Measurements from ENCODE around the gene SNRNP25. TPM values are rescaled to one million over a fixed set of nuclear protein-coding genes. Genes with fewer than 3 reads are reported as not detected.

The SNRNP25 gene
- polyA plus RNA-seq, 1 donor, result 21.6 TPM

DNA sequence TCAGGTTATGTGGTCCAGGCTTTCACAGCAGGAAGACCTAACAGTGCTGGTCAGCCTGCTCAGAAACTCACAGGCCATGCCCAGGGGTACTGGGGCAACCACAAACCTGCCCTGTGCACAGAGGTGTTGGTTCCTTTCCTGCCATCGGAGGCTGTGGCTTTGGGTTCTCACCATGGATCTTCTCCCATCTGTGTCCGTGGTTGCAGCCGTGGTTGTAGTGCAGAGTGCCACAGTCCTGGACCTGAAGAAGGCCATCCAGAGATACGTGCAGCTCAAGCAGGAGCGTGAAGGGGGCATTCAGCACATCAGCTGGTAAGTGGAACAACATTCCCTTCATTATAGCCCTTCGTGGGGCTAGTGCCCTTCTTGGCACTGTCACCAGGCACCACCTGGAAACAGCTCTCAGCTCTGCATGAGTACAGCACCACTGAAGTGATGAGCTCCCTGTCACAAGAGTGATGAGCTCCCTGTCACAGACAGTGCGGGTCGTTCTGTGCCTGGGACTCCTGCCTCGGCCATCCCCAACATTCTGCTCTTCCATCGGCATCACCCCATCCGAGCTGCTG is 2.0 kb downstream of the SNRNP25 start:
- H3K27ac ChIP-seq (ENCODE audit: low read length), result no peak overlapping the region
- WGBS (ENCODE audit: insufficient coverage, low lambda C conversion rate), result no CpG with 5 or more reads among the region's 11 CpGs
- H3K9me3 ChIP-seq (ENCODE audit: control insufficient read depth, low read depth, low read length), result no peaks in the 10 kb centered on the region
- peaks cover 5% of the 10 kb centered on the region for H3K4me1 ChIP-seq (ENCODE audit: control insufficient read depth, insufficient read depth, low read length)
- H3K27me3 ChIP-seq (ENCODE audit: control insufficient read depth, insufficient read depth, low read length), result no peaks in the 10 kb centered on the region
- no peak for DNase-seq
- H3K36me3 ChIP-seq (ENCODE audit: control insufficient read depth, insufficient read depth, low read length), result peaks cover 48% of the 10 kb centered on the region
- no peak overlapping the region for H3K4me3 ChIP-seq (ENCODE audit: low read length)

DNA sequence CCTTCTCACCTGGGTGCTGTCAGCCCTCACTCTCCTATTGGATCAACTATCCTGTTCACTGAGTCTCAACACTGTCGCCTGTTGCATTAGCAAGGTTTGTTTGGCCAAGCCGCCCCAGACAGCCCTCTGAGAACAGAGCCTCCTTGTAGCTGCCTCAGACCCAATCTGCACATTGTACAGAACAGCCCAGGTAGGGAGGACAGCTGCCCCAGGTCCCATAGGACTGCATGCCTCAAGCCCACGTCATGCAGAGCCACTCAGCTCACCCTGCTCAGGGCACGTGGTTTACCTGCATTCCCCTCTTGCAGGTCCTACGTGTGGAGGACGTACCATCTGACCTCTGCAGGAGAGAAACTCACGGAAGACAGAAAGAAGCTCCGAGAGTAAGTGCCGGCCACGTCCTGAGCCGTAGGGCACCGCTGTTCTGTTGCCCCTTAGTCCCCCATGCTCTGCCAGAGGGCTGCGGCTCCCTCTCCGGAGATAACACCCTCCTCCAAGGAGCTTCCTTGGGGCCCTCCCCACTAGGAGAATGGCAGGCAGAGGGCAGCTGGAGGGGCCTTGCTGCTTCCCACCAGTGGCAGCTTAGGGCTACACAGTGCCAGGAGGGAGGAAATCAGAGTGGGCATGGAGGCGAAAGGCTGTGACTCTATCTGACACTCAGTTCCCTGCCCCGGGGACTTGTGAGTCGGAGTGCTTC is 2.8 kb downstream of the SNRNP25 start:
- no CpG with 5 or more reads among the region's 17 CpGs for WGBS (ENCODE audit: insufficient coverage, low lambda C conversion rate)
- no peak overlapping the region for H3K4me3 ChIP-seq (ENCODE audit: low read length)
- no peaks in the 10 kb centered on the region for H3K9me3 ChIP-seq (ENCODE audit: control insufficient read depth, low read depth, low read length)
- no peak overlapping the region for H3K27ac ChIP-seq (ENCODE audit: low read length)
- H3K27me3 ChIP-seq (ENCODE audit: control insufficient read depth, insufficient read depth, low read length), result no peaks in the 10 kb centered on the region
- peaks cover 49% of the 10 kb centered on the region for H3K36me3 ChIP-seq (ENCODE audit: control insufficient read depth, insufficient read depth, low read length)
- peaks cover 5% of the 10 kb centered on the region for H3K4me1 ChIP-seq (ENCODE audit: control insufficient read depth, insufficient read depth, low read length)
- no peak for DNase-seq

DNA sequence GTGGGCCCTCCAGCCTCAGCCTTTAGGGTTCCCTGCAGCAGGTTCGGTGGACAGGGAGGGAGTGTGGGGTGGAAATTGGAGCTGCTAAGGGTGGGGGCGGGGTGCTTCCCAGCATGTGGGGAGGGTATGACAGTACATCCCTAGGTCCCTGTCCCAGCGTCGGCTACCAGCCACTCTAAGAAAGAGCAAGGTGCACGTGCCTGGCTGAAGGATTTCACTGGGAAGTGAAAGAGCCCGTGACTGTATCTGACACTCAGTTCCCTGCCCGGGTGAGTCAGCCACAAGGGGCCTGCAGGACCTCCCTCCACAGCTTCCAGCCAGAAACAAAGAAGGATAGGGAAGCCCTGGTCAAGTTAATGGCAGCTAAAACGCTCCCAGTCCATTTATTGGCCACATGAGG is 4.1 kb downstream of the SNRNP25 start:
- Histone ChIP-seq H3K4me3 (ENCODE audit: low read length) (no peak overlapping the region), H3K36me3 (ENCODE audit: control insufficient read depth, insufficient read depth, low read length) (peaks cover 59% of the 10 kb centered on the region), H3K27me3 (ENCODE audit: control insufficient read depth, insufficient read depth, low read length) (no peaks in the 10 kb centered on the region), H3K4me1 (ENCODE audit: control insufficient read depth, insufficient read depth, low read length) (peaks cover 5% of the 10 kb centered on the region), H3K9me3 (ENCODE audit: control insufficient read depth, low read depth, low read length) (no peaks in the 10 kb centered on the region), H3K27ac (ENCODE audit: low read length) (no peak overlapping the region)
- no CpG with 5 or more reads among the region's 8 CpGs for WGBS (ENCODE audit: insufficient coverage, low lambda C conversion rate)
- no peak for DNase-seq

DNA sequence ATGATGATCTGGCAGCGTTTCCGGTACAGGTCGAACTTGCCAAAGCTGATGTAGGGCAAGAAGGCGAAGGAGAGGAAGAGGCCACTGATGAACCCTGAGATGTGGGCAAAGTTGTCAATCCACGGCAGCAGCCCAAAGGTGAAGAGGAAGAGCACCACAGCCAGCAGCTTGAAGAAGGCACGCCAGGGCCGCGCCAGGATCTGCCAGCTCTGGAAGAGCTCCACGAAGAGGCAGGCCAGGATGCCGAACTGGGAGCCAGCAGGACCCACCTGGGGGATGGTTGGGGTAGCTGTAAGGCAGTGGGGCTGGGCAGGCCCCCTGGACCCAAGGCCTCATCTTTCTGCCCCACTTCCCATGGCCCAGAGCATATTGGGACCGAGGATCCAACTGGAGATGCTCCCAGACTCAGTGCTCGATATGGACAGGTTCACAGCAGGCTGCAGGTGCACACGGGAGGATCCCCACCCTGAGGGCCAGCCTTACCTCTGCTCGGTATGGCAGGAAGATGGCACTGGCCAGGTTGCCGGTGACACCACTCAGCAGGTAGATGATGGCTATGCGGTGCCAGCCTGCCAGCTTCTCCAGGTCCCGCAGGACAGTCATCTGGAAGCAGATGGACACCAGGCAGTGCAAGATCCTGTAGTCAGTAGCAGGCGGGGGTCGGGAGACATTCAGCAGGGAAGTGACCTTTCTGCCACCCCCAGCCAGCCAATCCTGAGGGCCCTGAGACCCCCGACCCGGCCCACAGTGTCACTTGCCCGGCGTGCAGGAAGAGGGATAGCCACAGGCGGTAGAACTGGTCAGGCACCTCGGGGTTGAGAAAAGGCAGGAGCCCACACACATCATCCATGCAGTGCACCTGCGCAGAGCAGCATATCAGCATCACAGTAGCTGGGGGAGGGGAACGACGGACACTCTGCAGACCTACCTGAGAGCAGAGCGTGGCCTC is 5.1 kb downstream of the SNRNP25 start:
- peaks cover 5% of the 10 kb centered on the region for H3K4me1 ChIP-seq (ENCODE audit: control insufficient read depth, insufficient read depth, low read length)
- no peaks in the 10 kb centered on the region for H3K9me3 ChIP-seq (ENCODE audit: control insufficient read depth, low read depth, low read length)
- H3K27ac ChIP-seq (ENCODE audit: low read length), result no peak overlapping the region
- no peak overlapping the region for H3K4me3 ChIP-seq (ENCODE audit: low read length)
- DNase-seq, result no peak
- no peaks in the 10 kb centered on the region for H3K27me3 ChIP-seq (ENCODE audit: control insufficient read depth, insufficient read depth, low read length)
- WGBS (ENCODE audit: insufficient coverage, low lambda C conversion rate), result no CpG with 5 or more reads among the region's 29 CpGs
- peaks cover 64% of the 10 kb centered on the region for H3K36me3 ChIP-seq (ENCODE audit: control insufficient read depth, insufficient read depth, low read length)

DNA sequence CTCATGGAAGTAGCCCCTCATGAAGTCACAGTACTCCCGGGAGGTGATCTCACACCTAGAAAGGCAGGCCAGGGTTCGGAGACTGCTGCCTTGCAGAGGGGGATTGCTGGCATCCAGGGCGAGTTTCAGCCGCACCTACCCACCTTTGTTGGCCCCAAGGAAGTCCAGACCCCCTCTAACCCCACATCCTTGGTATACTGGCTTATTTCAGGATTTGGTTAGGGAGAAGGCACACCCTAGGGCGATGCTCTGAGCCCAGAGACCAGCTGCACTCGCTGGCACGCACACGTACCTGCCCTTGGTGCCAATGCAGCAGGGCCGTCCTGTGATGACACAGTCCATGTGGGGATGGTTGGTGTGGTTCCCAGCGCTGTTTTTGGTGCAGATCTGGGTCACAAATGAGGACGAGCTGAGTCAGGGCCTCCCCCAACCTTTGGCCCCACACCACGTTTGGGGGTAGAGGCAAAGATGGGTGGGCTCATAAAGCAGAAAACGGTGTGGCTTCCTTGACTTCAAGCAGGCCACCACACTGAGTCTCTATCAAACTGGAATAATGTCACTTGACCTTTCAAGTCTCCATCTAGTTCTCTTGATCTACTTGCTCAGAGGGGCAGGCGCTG is 5.9 kb downstream of the SNRNP25 start:
- H3K36me3 ChIP-seq (ENCODE audit: control insufficient read depth, insufficient read depth, low read length), result peaks cover 72% of the 10 kb centered on the region
- H3K4me1 ChIP-seq (ENCODE audit: control insufficient read depth, insufficient read depth, low read length), result peaks cover under 1% of the 10 kb centered on the region
- H3K27me3 ChIP-seq (ENCODE audit: control insufficient read depth, insufficient read depth, low read length), result no peaks in the 10 kb centered on the region
- no peaks in the 10 kb centered on the region for H3K9me3 ChIP-seq (ENCODE audit: control insufficient read depth, low read depth, low read length)
- no peak for DNase-seq
- no peak overlapping the region for H3K4me3 ChIP-seq (ENCODE audit: low read length)
- WGBS (ENCODE audit: insufficient coverage, low lambda C conversion rate), result no CpG with 5 or more reads among the region's 14 CpGs
- H3K27ac ChIP-seq (ENCODE audit: low read length), result no peak overlapping the region

DNA sequence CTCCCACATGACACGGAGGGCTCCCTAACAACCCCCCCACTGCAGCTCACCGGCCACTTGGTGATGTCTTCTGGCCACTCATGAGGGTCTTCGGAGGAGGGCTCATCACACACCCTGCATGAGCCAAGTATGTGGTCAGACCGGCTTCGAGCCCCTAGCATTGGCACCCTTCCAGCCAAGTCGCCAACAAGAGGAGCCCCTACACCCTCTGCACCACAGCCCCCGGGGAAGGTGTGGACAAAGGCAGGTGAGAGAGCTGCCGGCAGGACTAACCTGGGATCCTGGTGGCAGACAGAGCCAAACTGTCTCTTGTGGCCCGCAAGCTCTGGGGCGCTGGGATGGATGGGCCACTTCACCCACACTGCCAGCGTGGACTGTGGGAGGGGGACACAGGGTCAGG is 6.5 kb downstream of the SNRNP25 start:
- peaks cover 74% of the 10 kb centered on the region for H3K36me3 ChIP-seq (ENCODE audit: control insufficient read depth, insufficient read depth, low read length)

DNA sequence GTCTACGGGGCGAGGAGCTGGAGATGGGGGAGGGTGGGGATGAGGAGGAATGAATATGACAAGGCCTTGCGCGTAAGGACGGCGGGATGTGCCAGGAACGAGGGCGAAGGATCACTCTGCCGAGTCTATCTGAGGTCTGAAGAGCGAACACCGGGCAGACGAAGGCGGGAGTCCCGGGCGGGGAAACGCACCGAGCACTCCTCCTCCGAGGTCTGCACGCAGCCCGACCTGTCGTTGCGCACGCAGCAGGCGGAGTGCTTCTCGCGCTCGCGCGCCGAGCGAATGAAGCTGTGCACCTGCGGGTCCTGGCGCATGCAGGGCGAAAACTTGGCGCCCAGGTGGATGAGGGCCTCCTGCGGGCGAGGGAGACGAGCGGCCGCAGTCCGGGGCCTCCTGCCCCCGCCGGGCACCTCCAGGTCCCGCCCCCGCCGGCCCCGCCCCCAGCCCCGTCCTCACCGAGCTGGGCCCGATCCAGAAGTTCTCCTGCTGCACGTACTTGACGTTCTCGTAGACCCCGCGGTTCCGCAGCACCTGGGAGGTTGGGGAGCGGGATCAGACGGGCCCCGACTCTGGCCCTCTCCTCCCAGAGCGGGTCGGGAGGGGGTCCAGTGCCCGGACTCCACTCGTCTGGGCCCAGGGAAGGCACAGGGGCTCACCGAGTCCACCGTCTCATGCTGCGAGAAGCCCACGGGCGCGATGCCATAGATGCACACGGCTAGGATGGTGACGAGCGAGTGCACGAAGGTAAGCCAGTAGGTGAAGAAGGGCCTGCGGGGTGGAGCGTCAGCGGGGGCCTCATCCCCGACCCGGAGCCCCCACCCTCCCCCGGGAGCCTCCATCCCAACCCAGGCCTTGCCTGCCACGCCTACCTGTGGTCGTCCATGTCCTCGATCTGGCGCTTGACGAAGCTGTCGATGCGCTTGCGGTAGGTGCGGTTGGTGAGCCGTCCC is 7.6 kb downstream of the SNRNP25 start:
- Histone ChIP-seq H3K27me3 (ENCODE audit: control insufficient read depth, insufficient read depth, low read length) (no peaks in the 10 kb centered on the region), H3K9me3 (ENCODE audit: control insufficient read depth, low read depth, low read length) (no peaks in the 10 kb centered on the region), H3K27ac (ENCODE audit: low read length) (no peak overlapping the region), H3K4me3 (ENCODE audit: low read length) (no peak overlapping the region), H3K4me1 (ENCODE audit: control insufficient read depth, insufficient read depth, low read length) (no peaks in the 10 kb centered on the region), H3K36me3 (ENCODE audit: control insufficient read depth, insufficient read depth, low read length) (peaks cover 67% of the 10 kb centered on the region)
- no CpG with 5 or more reads among the region's 89 CpGs for WGBS (ENCODE audit: insufficient coverage, low lambda C conversion rate)
- DNase-seq, result no peak

More for the DNA sequence above, 6.5 kb downstream of the SNRNP25 start:
- DNase-seq, result no peak
- Histone ChIP-seq H3K27me3 (ENCODE audit: control insufficient read depth, insufficient read depth, low read length) (no peaks in the 10 kb centered on the region), H3K4me1 (ENCODE audit: control insufficient read depth, insufficient read depth, low read length) (no peaks in the 10 kb centered on the region), H3K27ac (ENCODE audit: low read length) (no peak overlapping the region), H3K9me3 (ENCODE audit: control insufficient read depth, low read depth, low read length) (no peaks in the 10 kb centered on the region), H3K4me3 (ENCODE audit: low read length) (no peak overlapping the region)
- no CpG with 5 or more reads among the region's 11 CpGs for WGBS (ENCODE audit: insufficient coverage, low lambda C conversion rate)

DNA sequence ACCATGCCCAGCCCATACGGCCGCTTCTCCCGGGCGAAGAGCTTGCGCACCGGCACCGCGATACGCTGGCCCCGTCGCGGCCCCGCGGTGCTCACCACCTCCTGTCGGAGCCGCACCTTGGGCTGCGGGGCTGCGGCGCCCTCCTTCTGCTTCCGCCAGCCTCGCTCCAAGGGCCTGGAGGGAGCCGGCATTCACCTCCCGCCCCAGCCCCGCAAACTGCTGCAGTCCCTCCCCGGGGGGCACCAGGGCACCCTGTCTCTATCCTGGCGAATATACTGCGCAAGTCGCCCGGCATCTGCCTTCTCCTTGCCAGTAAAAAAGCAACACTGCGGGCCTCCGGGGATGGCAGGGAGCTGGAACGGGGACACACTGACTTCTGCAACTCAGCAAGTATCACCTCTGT is 8.3 kb downstream of the SNRNP25 start:
- peaks cover 60% of the 10 kb centered on the region for H3K36me3 ChIP-seq (ENCODE audit: control insufficient read depth, insufficient read depth, low read length)
- WGBS (ENCODE audit: insufficient coverage, low lambda C conversion rate), result no CpG with 5 or more reads among the region's 32 CpGs
- no peaks in the 10 kb centered on the region for H3K27me3 ChIP-seq (ENCODE audit: control insufficient read depth, insufficient read depth, low read length)
- H3K4me3 ChIP-seq (ENCODE audit: low read length), result no peak overlapping the region
- DNase-seq, result no peak
- H3K27ac ChIP-seq (ENCODE audit: low read length), result no peak overlapping the region
- H3K9me3 ChIP-seq (ENCODE audit: control insufficient read depth, low read depth, low read length), result no peaks in the 10 kb centered on the region
- H3K4me1 ChIP-seq (ENCODE audit: control insufficient read depth, insufficient read depth, low read length), result no peaks in the 10 kb centered on the region

DNA sequence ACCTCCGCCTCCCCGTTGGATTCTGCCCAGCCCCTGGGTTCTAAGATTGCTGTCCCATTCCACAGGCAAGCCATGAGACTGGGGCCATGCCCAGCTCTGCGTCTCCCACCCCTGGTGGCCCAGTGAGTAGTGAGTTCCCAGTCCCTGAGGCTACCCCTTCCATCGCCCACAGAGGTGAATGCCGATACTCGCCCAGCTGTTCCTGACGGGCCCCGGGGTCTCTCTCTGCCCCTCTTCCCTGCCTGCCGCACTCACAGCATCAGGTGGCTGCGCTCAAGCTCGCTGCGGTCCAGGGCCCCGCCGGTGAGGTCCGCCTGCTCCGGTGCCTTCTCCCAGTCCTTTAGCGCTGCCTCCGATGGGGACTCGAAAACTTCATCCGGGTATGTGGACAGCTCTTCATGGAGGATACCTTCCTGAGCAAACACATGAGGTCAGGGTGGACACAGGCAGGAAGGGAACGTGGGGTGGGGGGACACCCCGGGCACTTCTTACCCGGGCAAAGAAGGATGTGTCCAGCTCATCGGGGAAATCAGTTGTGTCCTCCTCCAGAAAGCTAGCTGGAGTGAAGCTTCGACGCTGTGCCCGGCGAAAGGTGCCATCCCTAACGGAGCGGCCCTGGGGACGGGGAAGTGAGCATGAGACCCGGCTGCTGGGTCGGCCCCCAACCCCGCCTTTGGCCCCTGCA is 8.8 kb downstream of the SNRNP25 start:
- Histone ChIP-seq H3K9me3 (ENCODE audit: control insufficient read depth, low read depth, low read length) (no peaks in the 10 kb centered on the region), H3K36me3 (ENCODE audit: control insufficient read depth, insufficient read depth, low read length) (peaks cover 57% of the 10 kb centered on the region), H3K27ac (ENCODE audit: low read length) (no peak overlapping the region), H3K27me3 (ENCODE audit: control insufficient read depth, insufficient read depth, low read length) (no peaks in the 10 kb centered on the region), H3K4me1 (ENCODE audit: control insufficient read depth, insufficient read depth, low read length) (no peaks in the 10 kb centered on the region), H3K4me3 (ENCODE audit: low read length) (no peak overlapping the region)
- WGBS (ENCODE audit: insufficient coverage, low lambda C conversion rate), result no CpG with 5 or more reads among the region's 34 CpGs
- DNase-seq, result no peak

Data from large intestine (tissue), 3 donors.